HL-60 (cell line): ENCODE data around the gene C11orf42.

Source experiments
- DNase-seq, 2 experiments: peaks; one replicate each; pipeline ENCODE4 v3.0.0-alpha.2; 2010 to 2020; ENCODE audit warnings: low read depth in 1 of 2, low spot score in 1 of 2
- H3K27ac ChIP-seq: fragments of 250-450 bp; sonication (Bioruptor Pico); replicated peaks from 2 replicates; pipeline ENCODE4 v1.5.1; 2020; ENCODE audit warnings: mild to moderate bottlenecking, moderate library complexity
- H3K27me3 ChIP-seq: fragments of 250-450 bp; sonication (Bioruptor Pico); 2 replicates; pipeline ENCODE4 v1.5.1; 2021; ENCODE audit warnings: mild to moderate bottlenecking, moderate library complexity; ENCODE audit not compliant: insufficient read depth, poor library complexity, severe bottlenecking
- H3K4me3 ChIP-seq: replicated peaks from 2 replicates; pipeline ENCODE4 v1.5.1; 2011; ENCODE audit warnings: mild to moderate bottlenecking, control low read depth, low read length; ENCODE audit not compliant: insufficient read depth
- GABPA ChIP-seq: IDR thresholded peaks from 2 replicates; pipeline ENCODE4 v1.6.1; 2012; ENCODE audit warnings: low read depth
- POLR2AphosphoS5 ChIP-seq: IDR thresholded peaks from 2 replicates; pipeline ENCODE4 v1.6.1; 2012; ENCODE audit warnings: low read depth
- SPI1 ChIP-seq: IDR thresholded peaks from 2 replicates; pipeline ENCODE4 v1.6.1; 2012; ENCODE audit warnings: low read depth, mild to moderate bottlenecking, borderline replicate concordance
- TF ChIP-seq, protein P1 (sequence below): IDR thresholded peaks from 2 replicates; pipeline ENCODE4 v1.6.1; 2012; ENCODE audit warnings: low read depth; ENCODE audit not compliant: insufficient replicate concordance
- TF ChIP-seq, protein P2 (sequence below): IDR thresholded peaks from one replicate; pipeline ENCODE4 v1.5.1; 2011; ENCODE audit warnings: low read length, control low read depth, inconsistent platforms; ENCODE audit not compliant: insufficient read depth

The C11orf42 gene

DNA sequence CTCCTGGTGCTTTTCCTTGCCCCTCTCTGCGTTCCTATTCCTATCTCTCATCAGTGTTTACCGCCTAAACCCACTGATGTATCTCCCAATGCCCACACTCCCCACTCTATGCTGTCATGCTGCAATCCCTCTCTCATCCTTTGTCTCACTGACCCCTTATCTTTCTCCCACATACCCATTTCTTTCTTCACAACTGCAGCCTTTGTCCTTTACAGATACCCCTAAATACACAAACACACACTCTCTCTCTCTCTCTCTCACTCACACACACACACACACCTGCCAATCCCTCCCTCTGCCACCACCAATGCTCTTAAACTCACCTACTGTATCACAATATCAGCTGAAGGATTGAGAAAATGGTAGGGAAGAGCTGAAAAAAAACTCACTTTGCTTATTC, 29.9 kb upstream of the C11orf42 start:
- TF ChIP-seq, protein P1, sequence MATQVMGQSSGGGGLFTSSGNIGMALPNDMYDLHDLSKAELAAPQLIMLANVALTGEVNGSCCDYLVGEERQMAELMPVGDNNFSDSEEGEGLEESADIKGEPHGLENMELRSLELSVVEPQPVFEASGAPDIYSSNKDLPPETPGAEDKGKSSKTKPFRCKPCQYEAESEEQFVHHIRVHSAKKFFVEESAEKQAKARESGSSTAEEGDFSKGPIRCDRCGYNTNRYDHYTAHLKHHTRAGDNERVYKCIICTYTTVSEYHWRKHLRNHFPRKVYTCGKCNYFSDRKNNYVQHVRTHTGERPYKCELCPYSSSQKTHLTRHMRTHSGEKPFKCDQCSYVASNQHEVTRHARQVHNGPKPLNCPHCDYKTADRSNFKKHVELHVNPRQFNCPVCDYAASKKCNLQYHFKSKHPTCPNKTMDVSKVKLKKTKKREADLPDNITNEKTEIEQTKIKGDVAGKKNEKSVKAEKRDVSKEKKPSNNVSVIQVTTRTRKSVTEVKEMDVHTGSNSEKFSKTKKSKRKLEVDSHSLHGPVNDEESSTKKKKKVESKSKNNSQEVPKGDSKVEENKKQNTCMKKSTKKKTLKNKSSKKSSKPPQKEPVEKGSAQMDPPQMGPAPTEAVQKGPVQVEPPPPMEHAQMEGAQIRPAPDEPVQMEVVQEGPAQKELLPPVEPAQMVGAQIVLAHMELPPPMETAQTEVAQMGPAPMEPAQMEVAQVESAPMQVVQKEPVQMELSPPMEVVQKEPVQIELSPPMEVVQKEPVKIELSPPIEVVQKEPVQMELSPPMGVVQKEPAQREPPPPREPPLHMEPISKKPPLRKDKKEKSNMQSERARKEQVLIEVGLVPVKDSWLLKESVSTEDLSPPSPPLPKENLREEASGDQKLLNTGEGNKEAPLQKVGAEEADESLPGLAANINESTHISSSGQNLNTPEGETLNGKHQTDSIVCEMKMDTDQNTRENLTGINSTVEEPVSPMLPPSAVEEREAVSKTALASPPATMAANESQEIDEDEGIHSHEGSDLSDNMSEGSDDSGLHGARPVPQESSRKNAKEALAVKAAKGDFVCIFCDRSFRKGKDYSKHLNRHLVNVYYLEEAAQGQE, result no peak
- TF ChIP-seq POLR2AphosphoS5 (no peak), SPI1 (no peak)
- Histone ChIP-seq H3K27me3 (no peaks in the 10 kb centered on the region), H3K4me3 (no peak overlapping the region), H3K27ac (no peak overlapping the region)
- DNase-seq, result no peak

DNA sequence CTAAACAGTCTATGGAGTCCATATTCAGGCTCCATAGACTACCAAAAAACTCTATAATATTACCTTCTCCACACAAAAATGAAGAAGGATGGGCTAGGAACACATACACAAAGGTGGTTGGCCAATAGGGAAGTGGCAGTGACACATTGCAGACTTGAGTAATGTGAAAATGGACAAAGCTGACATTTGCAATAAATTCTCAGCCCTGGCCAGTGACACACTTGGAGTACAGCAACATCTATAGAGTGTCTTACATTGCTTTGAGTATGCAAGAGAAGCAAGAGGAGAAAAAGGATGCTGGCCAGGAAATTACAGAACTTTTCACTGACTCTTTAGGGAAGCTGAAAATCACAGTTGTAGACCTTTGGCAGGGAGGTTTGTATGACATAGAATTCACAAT, 13.6 kb upstream of the C11orf42 start:
- H3K4me3 ChIP-seq, result no peak overlapping the region
- peak; percentile 69 to 75 for DNase-seq
- H3K27me3 ChIP-seq, result no peaks in the 10 kb centered on the region
- peak overlapping the region; percentile 61 for H3K27ac ChIP-seq
- TF ChIP-seq, protein P2, sequence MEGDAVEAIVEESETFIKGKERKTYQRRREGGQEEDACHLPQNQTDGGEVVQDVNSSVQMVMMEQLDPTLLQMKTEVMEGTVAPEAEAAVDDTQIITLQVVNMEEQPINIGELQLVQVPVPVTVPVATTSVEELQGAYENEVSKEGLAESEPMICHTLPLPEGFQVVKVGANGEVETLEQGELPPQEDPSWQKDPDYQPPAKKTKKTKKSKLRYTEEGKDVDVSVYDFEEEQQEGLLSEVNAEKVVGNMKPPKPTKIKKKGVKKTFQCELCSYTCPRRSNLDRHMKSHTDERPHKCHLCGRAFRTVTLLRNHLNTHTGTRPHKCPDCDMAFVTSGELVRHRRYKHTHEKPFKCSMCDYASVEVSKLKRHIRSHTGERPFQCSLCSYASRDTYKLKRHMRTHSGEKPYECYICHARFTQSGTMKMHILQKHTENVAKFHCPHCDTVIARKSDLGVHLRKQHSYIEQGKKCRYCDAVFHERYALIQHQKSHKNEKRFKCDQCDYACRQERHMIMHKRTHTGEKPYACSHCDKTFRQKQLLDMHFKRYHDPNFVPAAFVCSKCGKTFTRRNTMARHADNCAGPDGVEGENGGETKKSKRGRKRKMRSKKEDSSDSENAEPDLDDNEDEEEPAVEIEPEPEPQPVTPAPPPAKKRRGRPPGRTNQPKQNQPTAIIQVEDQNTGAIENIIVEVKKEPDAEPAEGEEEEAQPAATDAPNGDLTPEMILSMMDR, result no peak
- TF ChIP-seq GABPA (no peak), SPI1 (peak; percentile 59; the same call in 1 of the 2 replicates)
- TF ChIP-seq, protein P1, result no peak

- Histone ChIP-seq H3K27ac (peak overlapping the region; percentile 48), H3K4me3 (no peak overlapping the region), H3K27me3 (no peaks in the 10 kb centered on the region)
- DNase-seq, result peak in 1 of 2 experiments; percentile 29
- no peak for TF ChIP-seq SPI1
- TF ChIP-seq GABPA, result no peak
- TF ChIP-seq, protein P1, result no peak
- TF ChIP-seq, protein P2, result no peak
- no peak for TF ChIP-seq POLR2AphosphoS5
Measured at GRCh38 chr11:6194065-6194581, 11.2 kb upstream of the C11orf42 start.
